Amniotic stem cell (primary cell): ENCODE measurements around the gene TFG.

Source experiments
- DNase-seq: peaks from one replicate; lab custom pipeline; 2025; lab: John Stamatoyannopoulos, UW

TFG gene

GRCh38 chr3:100706365-100706764, 2.9 kb upstream of the TFG start:
- DNase-seq, result no peak

- no peak for DNase-seq
These were observed 678 bp upstream of the TFG start for GRCh38 chr3:100708644-100708988.

- DNase-seq, result no peak
These were observed 557 bp downstream of the TFG start for GRCh38 chr3:100709842-100710260.

GRCh38 chr3:100710261-100710968, 1.1 kb downstream of the TFG start:
- DNase-seq, result peak; percentile 65

- DNase-seq, result no peak
These were observed 5.9 kb downstream of the TFG start for GRCh38 chr3:100715176-100715575.

GRCh38 chr3:100717063-100717462, 7.8 kb downstream of the TFG start:
- DNase-seq, result no peak

- DNase-seq, result no peak
These were observed 8.6 kb downstream of the TFG start for GRCh38 chr3:100717637-100718487.

- no peak for DNase-seq
These were observed 9.8 kb downstream of the TFG start for GRCh38 chr3:100719136-100719535.

- no peak for DNase-seq
These were observed 11.1 kb downstream of the TFG start for GRCh38 chr3:100720426-100720825.

- DNase-seq, result no peak
These were observed 16.7 kb downstream of the TFG start for GRCh38 chr3:100725935-100726513.

- DNase-seq, result no peak
These were observed 17.4 kb downstream of the TFG start for GRCh38 chr3:100726706-100727105.

GRCh38 chr3:100730524-100730923, 21.2 kb downstream of the TFG start:
- DNase-seq, result no peak

GRCh38 chr3:100732435-100732834, 23.1 kb downstream of the TFG start:
- DNase-seq, result no peak

- DNase-seq, result no peak
These were observed 28.0 kb downstream of the TFG start for GRCh38 chr3:100737334-100737733.

- DNase-seq, result no peak
These were observed 30.9 kb downstream of the TFG start for GRCh38 chr3:100740207-100740606.

GRCh38 chr3:100743535-100743934, 34.2 kb downstream of the TFG start:
- no peak for DNase-seq

- no peak for DNase-seq
These were observed 35.4 kb downstream of the TFG start for GRCh38 chr3:100744671-100745070.

- DNase-seq, result no peak
These were observed 36.3 kb downstream of the TFG start for GRCh38 chr3:100745617-100746016.

GRCh38 chr3:100746092-100746491, 36.8 kb downstream of the TFG start:
- no peak for DNase-seq

GRCh38 chr3:100748220-100748619, 38.9 kb downstream of the TFG start:
- DNase-seq, result no peak

- no peak for DNase-seq
These were observed 39.7 kb downstream of the TFG start for GRCh38 chr3:100748967-100749366.

GRCh38 chr3:100753846-100754245, 44.6 kb downstream of the TFG start:
- no peak for DNase-seq
